GM12878 (cell line): Measurements from ENCODE around the gene SEC14L6. TPM values are rescaled to one million over a fixed set of nuclear protein-coding genes. Genes with fewer than 3 reads are reported as not detected.

Experiments
- ATAC-seq: fragments of 200-7000 bp; cut with Tn5 transposase; 3 replicates; pipeline ENCODE4 v1.9.1; 2020; ENCODE audit warnings: mild to moderate bottlenecking, moderate library complexity
- BruUV-seq: library from RNA; stranded (reverse); fragments of 400-500 nt; replicated peaks from 2 replicates; lab custom pipeline; 2021; lab: Mats Ljungman, UMichigan
- CTCF ChIA-PET: fragments of 300-600 bp; sonication (Branson Sonifier 250); formaldehyde crosslinking; extraction: SDS; loops from one replicate; lab custom pipeline; 2021; ENCODE audit warnings: inconsistent platforms; lab: Yijun Ruan, JAX
- POLR2A ChIA-PET: fragments of 350-600 bp; formaldehyde crosslinking; extraction: SDS; loops from one replicate; lab custom pipeline; 2021; ENCODE audit warnings: inconsistent platforms; lab: Charles Lee
- RAD21 ChIA-PET: fragments of 300-600 bp; sonication (Branson Sonifier 250); formaldehyde crosslinking; loops from one replicate; lab custom pipeline; 2023; ENCODE audit warnings: antibody characterized with exemption; ENCODE audit not compliant: unreplicated experiment; lab: Charles Lee
- SMC1A ChIA-PET: fragments of 300-600 bp; sonication (Branson Sonifier 250); formaldehyde crosslinking; loops from one replicate; lab custom pipeline; 2023; ENCODE audit not compliant: unreplicated experiment, uncharacterized antibody; lab: Charles Lee
- DNase-seq: peaks from one replicate; pipeline ENCODE4 v3.0.0-alpha.2; 2011; ENCODE audit warnings: low read depth, low spot score
- FAIRE-seq: peaks from 3 replicates; lab custom pipeline; 2011; peaks lifted over from hg19 to GRCh38; lab: Jason Lieb, UNC
- H2AFZ ChIP-seq: 2 replicates; pipeline ENCODE4 v1.6.0; 2011; ENCODE audit warnings: low read depth, low read length, control low read depth; ENCODE audit not compliant: control insufficient read depth
- H3K27ac ChIP-seq: 2 replicates; pipeline ENCODE4 v1.5.1; 2011; ENCODE audit warnings: control low read depth; ENCODE audit not compliant: control insufficient read depth, insufficient read depth
- H3K27me3 ChIP-seq, 2 experiments: replicated peaks in 1 of 2; 2 replicates each; pipeline versions ENCODE4 v1.6.0 to v1.6.1; 2011; ENCODE audit warnings: low read length in 1 of 2; ENCODE audit not compliant: control insufficient read depth in 2 of 2, insufficient read depth in 2 of 2
- H3K36me3 ChIP-seq, 2 experiments: 2 replicates each; pipeline ENCODE4 v1.5.1; 2011; ENCODE audit warnings: low read length in 1 of 2; ENCODE audit not compliant: control insufficient read depth in 2 of 2, insufficient read depth in 2 of 2
- H3K4me1 ChIP-seq: 2 replicates; pipeline ENCODE4 v1.6.1; 2011; ENCODE audit warnings: mild to moderate bottlenecking, low read length, moderate library complexity, mixed read lengths; ENCODE audit not compliant: control insufficient read depth, insufficient read depth
- H3K4me2 ChIP-seq: 2 replicates; pipeline ENCODE4 v1.6.0; 2011; ENCODE audit warnings: control low read depth; ENCODE audit not compliant: control insufficient read depth, insufficient read depth
- H3K4me3 ChIP-seq: fragments of 200-600 bp; sonication (generic); 2 replicates; pipeline ENCODE4 v1.5.1; 2016
- H3K79me2 ChIP-seq: 2 replicates; pipeline ENCODE4 v1.6.0; 2011; ENCODE audit warnings: low read length; ENCODE audit not compliant: control insufficient read depth, insufficient read depth
- H3K9ac ChIP-seq: 2 replicates; pipeline ENCODE4 v1.8.0; 2011; ENCODE audit warnings: low read length, control low read depth, mixed read lengths; ENCODE audit not compliant: control insufficient read depth, insufficient read depth
- H3K9me3 ChIP-seq: replicated peaks from 3 replicates; pipeline ENCODE4 v1.5.1; 2011; ENCODE audit warnings: mild to moderate bottlenecking, low read length; ENCODE audit not compliant: control insufficient read depth, insufficient read depth
- H4K20me1 ChIP-seq: 2 replicates; pipeline ENCODE4 v1.6.0; 2011; ENCODE audit not compliant: control insufficient read depth, insufficient read depth
- BACH1 ChIP-seq: fragments of 450-650 bp; IDR thresholded peaks from 2 replicates; pipeline ENCODE4 v1.6.1; 2017; ENCODE audit warnings: mild to moderate bottlenecking, borderline replicate concordance
- CHD2 ChIP-seq: IDR thresholded peaks from 2 replicates; pipeline ENCODE4 v1.6.1; 2011; ENCODE audit warnings: low read depth, low read length, improper control_type of control experiment, borderline replicate concordance
- DPF2 ChIP-seq: fragments of 450-650 bp; IDR thresholded peaks from 2 replicates; pipeline ENCODE4 v1.6.1; 2017; ENCODE audit warnings: mild to moderate bottlenecking
- HDGF ChIP-seq: fragments of 450-650 bp; IDR thresholded peaks from 2 replicates; pipeline ENCODE4 v1.6.1; 2016; ENCODE audit warnings: antibody characterized with exemption
- IRF4 ChIP-seq: IDR thresholded peaks from 2 replicates; pipeline ENCODE4 v1.6.1; 2011; ENCODE audit warnings: low read depth, low read length
- JUND ChIP-seq: IDR thresholded peaks from 2 replicates; pipeline ENCODE4 v1.6.1; 2012; ENCODE audit warnings: low read depth, mild to moderate bottlenecking, low read length, improper control_type of control experiment, moderate library complexity
- LARP7 ChIP-seq: fragments of 450-650 bp; IDR thresholded peaks from 2 replicates; pipeline ENCODE4 v1.6.1; 2017; ENCODE audit warnings: mild to moderate bottlenecking
- MYB ChIP-seq: fragments of 150-350 bp; IDR thresholded peaks from 2 replicates; pipeline ENCODE4 v1.6.1; 2014; ENCODE audit warnings: mild to moderate bottlenecking, low read depth, low read length, borderline replicate concordance
- NBN ChIP-seq: fragments of 450-650 bp; IDR thresholded peaks from 2 replicates; pipeline ENCODE4 v1.6.1; 2016
- NFXL1 ChIP-seq: fragments of 450-650 bp; IDR thresholded peaks from 2 replicates; pipeline ENCODE4 v1.6.1; 2017; ENCODE audit warnings: antibody characterized with exemption, mild to moderate bottlenecking, borderline replicate concordance
- NR2F1 ChIP-seq: fragments of 450-650 bp; conservative IDR thresholded peaks from 2 replicates; pipeline ENCODE4 v1.6.1; 2017; ENCODE audit warnings: mild to moderate bottlenecking
- POLR2AphosphoS5 ChIP-seq: IDR thresholded peaks from 2 replicates; pipeline ENCODE4 v1.6.1; 2011; ENCODE audit warnings: mild to moderate bottlenecking, low read length, inconsistent platforms
- RAD21 ChIP-seq: IDR thresholded peaks from 2 replicates; pipeline ENCODE4 v1.6.1; 2011; ENCODE audit warnings: mild to moderate bottlenecking, low read depth, low read length, moderate library complexity; ENCODE audit not compliant: insufficient read depth
- RBBP5 ChIP-seq: fragments of 200-600 bp; sonication (generic); conservative IDR thresholded peaks from 2 replicates; pipeline ENCODE4 v1.6.1; 2016
- RFX5 ChIP-seq: IDR thresholded peaks from 2 replicates; pipeline ENCODE4 v1.6.1; 2011; ENCODE audit warnings: low read depth, low read length, improper control_type of control experiment
- SMC3 ChIP-seq: IDR thresholded peaks from 2 replicates; pipeline ENCODE4 v1.6.1; 2011; ENCODE audit warnings: low read length, improper control_type of control experiment, borderline replicate concordance
- SREBF2 ChIP-seq: IDR thresholded peaks from 2 replicates; pipeline ENCODE4 v1.6.1; 2012; ENCODE audit warnings: mild to moderate bottlenecking, low read length
- STAT3 ChIP-seq: IDR thresholded peaks from 2 replicates; pipeline ENCODE4 v1.6.1; 2011; ENCODE audit warnings: low read depth, low read length, improper control_type of control experiment
- TARDBP ChIP-seq: IDR thresholded peaks from 2 replicates; pipeline ENCODE4 v1.6.1; 2016; ENCODE audit warnings: borderline replicate concordance
- TCF3 ChIP-seq: IDR thresholded peaks from 2 replicates; pipeline ENCODE4 v1.6.1; 2012; ENCODE audit warnings: low read depth, mild to moderate bottlenecking, low read length, borderline replicate concordance; ENCODE audit not compliant: insufficient read depth
- ZNF217 ChIP-seq: fragments of 450-650 bp; IDR thresholded peaks from 2 replicates; pipeline ENCODE4 v1.6.1; 2017; ENCODE audit warnings: antibody characterized with exemption, mild to moderate bottlenecking
- WGBS: methylation state at CpG from one replicate; pipeline ENCODE4 v1.1.6; 2016; ENCODE audit warnings: low lambda C conversion rate; ENCODE audit not compliant: insufficient replicate concordance, insufficient coverage; ENCODE audit errors: missing lambda C conversion rate; 5-methylcytosine and 5-hydroxymethylcytosine counted together
- in situ Hi-C: fragments of 300-500 bp; cut with MboI; formaldehyde crosslinking; loops from 9 replicates; pipeline ENCODE4 v1.14.3; 2018; ENCODE audit warnings: mixed read lengths
- intact Hi-C: fragments of 100-400 bp; cut with micrococcal nuclease; formaldehyde crosslinking; loops from one replicate; pipeline ENCODE4 v1.14.2; 2022; ENCODE audit not compliant: unreplicated experiment
- polyA plus RNA-seq, 11 experiments: library from polyadenylated mRNA; depleted of rRNA in 4 of 11; unstranded in 6 of 11; stranded (reverse) in 5 of 11; fragments of >200 nt; fragmentation: Nextera tagmentation in 4 of 11; fragmentation: Illumina TruSeq in 1 of 11; extraction: Ambion mirVana in 4 of 11; extraction: Trizol in 1 of 11; gene quantifications; 1 replicate in 1 of 11; 2 replicates in 10 of 11; pipeline versions ENCODE4 v1.2.1 to v1.2.3, GENCODE V29; 2011 to 2016; ENCODE audit warnings: inconsistent platforms in 2 of 11, missing spikeins in 2 of 11, low read depth in 1 of 11
- total RNA-seq, 4 experiments: library from RNA; depleted of rRNA in 3 of 4; stranded (reverse); fragments of >200 nt in 3 of 4; fragmentation: Illumina TruSeq in 1 of 4; extraction: Trizol in 1 of 4; gene quantifications; 2 replicates each; pipeline versions ENCODE4 v1.2.1 to v1.2.3, GENCODE V29; 2013 to 2021
- TF ChIP-seq, protein P1 (sequence below): fragments of 450-650 bp; IDR thresholded peaks from 2 replicates; pipeline ENCODE4 v1.6.1; 2017; ENCODE audit warnings: antibody characterized with exemption, mild to moderate bottlenecking, moderate library complexity
- TF ChIP-seq, protein P2 (sequence below): IDR thresholded peaks from 2 replicates; pipeline ENCODE4 v1.6.1; 2011; ENCODE audit warnings: borderline replicate concordance, low read depth, mild to moderate bottlenecking, moderate library complexity, low read length; ENCODE audit not compliant: insufficient read depth, poor library complexity, severe bottlenecking

SEC14L6 gene
- total and polyA plus RNA-seq, 10 of the 15 experiments (the other 5 are each of a cell fraction or from before 2014, with no cell fraction given), result not detected

DNA sequence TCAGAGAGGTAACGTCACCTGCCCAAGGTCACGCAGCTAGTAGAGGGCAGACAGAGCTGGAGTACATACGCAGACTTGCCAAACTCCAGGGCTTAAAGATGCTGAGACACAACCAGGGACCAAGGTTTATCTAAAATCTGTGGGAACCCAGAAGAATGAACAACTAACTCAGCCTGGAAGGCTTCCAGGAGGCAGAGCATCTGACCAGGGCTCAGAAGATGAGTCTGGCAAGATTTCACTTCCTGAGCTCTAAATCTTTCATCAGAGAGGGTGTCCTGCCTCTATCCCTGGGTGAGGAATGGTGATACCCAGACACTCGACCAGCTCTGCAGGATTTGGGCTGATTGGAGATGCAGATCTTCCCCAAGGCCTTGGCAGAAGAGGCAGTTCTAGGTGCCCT, 18.8 kb upstream of the SEC14L6 start (continued):
- TF ChIP-seq SMC3 (no peak), CHD2 (no peak), RBBP5 (no peak)

DNA sequence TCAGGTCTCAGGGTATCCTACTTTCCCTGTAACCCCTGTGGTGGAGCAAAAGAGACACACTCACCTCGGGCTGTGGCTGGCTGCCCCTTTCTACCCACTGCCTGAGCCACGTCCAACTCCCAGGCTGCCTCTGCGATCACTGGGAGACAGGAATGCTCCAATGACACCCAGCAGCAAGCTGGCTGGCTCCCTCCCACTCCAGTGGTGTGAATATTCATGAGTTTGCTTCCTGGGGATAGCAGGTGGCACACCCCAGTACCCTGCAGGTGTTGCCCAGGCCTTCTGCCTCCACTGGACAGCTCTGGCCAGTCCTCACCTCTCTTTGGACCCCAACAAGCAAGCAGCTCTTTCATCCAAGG, 18.2 kb upstream of the SEC14L6 start:
- H3K4me2 ChIP-seq, result no peak overlapping the region
- H3K27me3 ChIP-seq, result no peaks in the 10 kb centered on the region; a peak in 1 of 4 replicates
- ChIA-PET CTCF (no interaction called here), RAD21 (no interaction called here), SMC1A (no interaction called here), POLR2A (no interaction called here)
- DNase-seq (no peak), ATAC-seq (no peak), FAIRE-seq (no peak)
- 0% methylated on average over 3 of the region's 3 CpGs for WGBS
- no peak overlapping the region for H3K9ac ChIP-seq
- H3K27ac ChIP-seq, result no peak overlapping the region
- H3K36me3 ChIP-seq, result no peaks in the 10 kb centered on the region
- H2AFZ ChIP-seq, result no peak overlapping the region
- no peak overlapping the region for H3K4me3 ChIP-seq
- TF ChIP-seq, protein P1, sequence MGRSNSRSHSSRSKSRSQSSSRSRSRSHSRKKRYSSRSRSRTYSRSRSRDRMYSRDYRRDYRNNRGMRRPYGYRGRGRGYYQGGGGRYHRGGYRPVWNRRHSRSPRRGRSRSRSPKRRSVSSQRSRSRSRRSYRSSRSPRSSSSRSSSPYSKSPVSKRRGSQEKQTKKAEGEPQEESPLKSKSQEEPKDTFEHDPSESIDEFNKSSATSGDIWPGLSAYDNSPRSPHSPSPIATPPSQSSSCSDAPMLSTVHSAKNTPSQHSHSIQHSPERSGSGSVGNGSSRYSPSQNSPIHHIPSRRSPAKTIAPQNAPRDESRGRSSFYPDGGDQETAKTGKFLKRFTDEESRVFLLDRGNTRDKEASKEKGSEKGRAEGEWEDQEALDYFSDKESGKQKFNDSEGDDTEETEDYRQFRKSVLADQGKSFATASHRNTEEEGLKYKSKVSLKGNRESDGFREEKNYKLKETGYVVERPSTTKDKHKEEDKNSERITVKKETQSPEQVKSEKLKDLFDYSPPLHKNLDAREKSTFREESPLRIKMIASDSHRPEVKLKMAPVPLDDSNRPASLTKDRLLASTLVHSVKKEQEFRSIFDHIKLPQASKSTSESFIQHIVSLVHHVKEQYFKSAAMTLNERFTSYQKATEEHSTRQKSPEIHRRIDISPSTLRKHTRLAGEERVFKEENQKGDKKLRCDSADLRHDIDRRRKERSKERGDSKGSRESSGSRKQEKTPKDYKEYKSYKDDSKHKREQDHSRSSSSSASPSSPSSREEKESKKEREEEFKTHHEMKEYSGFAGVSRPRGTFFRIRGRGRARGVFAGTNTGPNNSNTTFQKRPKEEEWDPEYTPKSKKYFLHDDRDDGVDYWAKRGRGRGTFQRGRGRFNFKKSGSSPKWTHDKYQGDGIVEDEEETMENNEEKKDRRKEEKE, result no peak
- TF ChIP-seq ZNF217 (no peak), RFX5 (no peak), MYB (no peak), NBN (no peak), SREBF2 (no peak), POLR2AphosphoS5 (no peak), NR2F1 (no peak), JUND (no peak), TARDBP (no peak), BACH1 (no peak), HDGF (no peak), IRF4 (no peak), NFXL1 (no peak), STAT3 (no peak), LARP7 (no peak), TCF3 (no peak), RAD21 (no peak), DPF2 (no peak)
- TF ChIP-seq, protein P2, sequence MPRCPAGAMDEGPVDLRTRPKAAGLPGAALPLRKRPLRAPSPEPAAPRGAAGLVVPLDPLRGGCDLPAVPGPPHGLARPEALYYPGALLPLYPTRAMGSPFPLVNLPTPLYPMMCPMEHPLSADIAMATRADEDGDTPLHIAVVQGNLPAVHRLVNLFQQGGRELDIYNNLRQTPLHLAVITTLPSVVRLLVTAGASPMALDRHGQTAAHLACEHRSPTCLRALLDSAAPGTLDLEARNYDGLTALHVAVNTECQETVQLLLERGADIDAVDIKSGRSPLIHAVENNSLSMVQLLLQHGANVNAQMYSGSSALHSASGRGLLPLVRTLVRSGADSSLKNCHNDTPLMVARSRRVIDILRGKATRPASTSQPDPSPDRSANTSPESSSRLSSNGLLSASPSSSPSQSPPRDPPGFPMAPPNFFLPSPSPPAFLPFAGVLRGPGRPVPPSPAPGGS, result no peak
- BruUV-seq, result no TSS peak
- intact Hi-C loops (no loop called here), in situ Hi-C loops (no loop called here)
- H3K79me2 ChIP-seq, result no peaks in the 10 kb centered on the region
- H4K20me1 ChIP-seq, result no peaks in the 10 kb centered on the region
- H3K9me3 ChIP-seq, result no peaks in the 10 kb centered on the region
- H3K4me1 ChIP-seq, result no peaks in the 10 kb centered on the region
